GM19239 (cell line): Measurements from ENCODE around the gene CTNNA2.
"Not testable (repeated sequence)": the region's sequence is repeated elsewhere in the genome, so short reads cannot be mapped to it uniquely, and the experiment has no call there.

ENCODE experiments used
- DNase-seq: peaks from one replicate; pipeline ENCODE4 v3.0.0; 2011; ENCODE audit warnings: low spot score; ENCODE audit not compliant: insufficient read length
- FAIRE-seq: peaks from 2 replicates; lab custom pipeline; 2011; peaks lifted over from hg19 to GRCh38; lab: Jason Lieb, UNC

Gene CTNNA2

GRCh38 chr2:80053522-80054345, 540.9 kb downstream of the CTNNA2 start:
- FAIRE-seq (no peak), DNase-seq (no peak)

- FAIRE-seq, result no peak
- DNase-seq, result no peak
Observed at GRCh38 chr2:80054346-80054675, 541.5 kb downstream of the CTNNA2 start.

GRCh38 chr2:80057956-80058355, 545.1 kb downstream of the CTNNA2 start:
- DNase-seq, result no peak
- no peak for FAIRE-seq

GRCh38 chr2:80058562-80058961, 545.7 kb downstream of the CTNNA2 start:
- DNase-seq (no peak), FAIRE-seq (no peak)

GRCh38 chr2:80059447-80059846, 546.6 kb downstream of the CTNNA2 start:
- DNase-seq, result no peak

GRCh38 chr2:80061881-80062280, 549.0 kb downstream of the CTNNA2 start:
- DNase-seq (no peak), FAIRE-seq (no peak)

More at GRCh38 chr2:80059447-80059846, 546.6 kb downstream of the CTNNA2 start:
- FAIRE-seq, result no peak

- FAIRE-seq (no peak), DNase-seq (no peak)
Observed at GRCh38 chr2:80062298-80062697, 549.4 kb downstream of the CTNNA2 start.

GRCh38 chr2:80068038-80068731, 555.3 kb downstream of the CTNNA2 start:
- no peak for DNase-seq
- FAIRE-seq, result no peak

- FAIRE-seq (no peak), DNase-seq (no peak)
Observed at GRCh38 chr2:80070587-80070986, 557.7 kb downstream of the CTNNA2 start.

GRCh38 chr2:80071941-80072340, 559.1 kb downstream of the CTNNA2 start:
- DNase-seq, result no peak
- no peak for FAIRE-seq

GRCh38 chr2:80073134-80073561, 560.3 kb downstream of the CTNNA2 start:
- FAIRE-seq (peak; percentile 82), DNase-seq (peak; percentile 13)

GRCh38 chr2:80074321-80075070, 561.6 kb downstream of the CTNNA2 start:
- FAIRE-seq (no peak), DNase-seq (no peak)

- FAIRE-seq (no peak), DNase-seq (no peak)
Observed at GRCh38 chr2:80075719-80076118, 562.9 kb downstream of the CTNNA2 start.

- DNase-seq, result no peak
- no peak for FAIRE-seq
Observed at GRCh38 chr2:80078290-80079036, 565.6 kb downstream of the CTNNA2 start.

GRCh38 chr2:80080957-80081356, 568.1 kb downstream of the CTNNA2 start:
- FAIRE-seq (no peak), DNase-seq (no peak)

GRCh38 chr2:80086831-80087230, 574.0 kb downstream of the CTNNA2 start:
- DNase-seq, result no peak

GRCh38 chr2:80091237-80091636, 578.4 kb downstream of the CTNNA2 start:
- FAIRE-seq (no peak), DNase-seq (no peak)

More at GRCh38 chr2:80086831-80087230, 574.0 kb downstream of the CTNNA2 start:
- no peak for FAIRE-seq

GRCh38 chr2:80092474-80092873, 579.6 kb downstream of the CTNNA2 start:
- FAIRE-seq, result no peak

GRCh38 chr2:80098503-80098902, 585.7 kb downstream of the CTNNA2 start:
- DNase-seq, FAIRE-seq: not testable (repeated sequence)

More at GRCh38 chr2:80092474-80092873, 579.6 kb downstream of the CTNNA2 start:
- no peak for DNase-seq

- DNase-seq, result no peak
- FAIRE-seq, result no peak
Observed at GRCh38 chr2:80102026-80102425, 589.2 kb downstream of the CTNNA2 start.
